PFSK-1 (cell line): ENCODE measurements around the gene ZCCHC14.

Source experiments
- POLR2AphosphoS5 ChIP-seq: IDR thresholded peaks from 2 replicates; pipeline ENCODE4 v1.6.1; 2012; ENCODE audit warnings: low read depth, mild to moderate bottlenecking, control low read depth, low read length, moderate library complexity
- REST ChIP-seq, 2 experiments: IDR thresholded peaks; 2 replicates each; pipeline versions ENCODE4 v1.6.1 to v1.8.0; 2011 to 2012; ENCODE audit warnings: low read depth in 2 of 2, low read length in 2 of 2, control low read depth in 1 of 2, inconsistent platforms in 1 of 2, mild to moderate bottlenecking in 1 of 2, moderate library complexity in 1 of 2; ENCODE audit not compliant: insufficient read depth in 1 of 2
- SIN3A ChIP-seq: IDR thresholded peaks from 2 replicates; pipeline ENCODE4 v1.6.1; 2012; ENCODE audit warnings: mild to moderate bottlenecking, low read length, moderate library complexity, borderline replicate concordance; ENCODE audit not compliant: insufficient read depth

- TF ChIP-seq POLR2AphosphoS5, result no peak
- TF ChIP-seq REST (IDR thresholded peaks at IDR 0.05; ENCODE audit: insufficient read depth in 1 of 2, low read depth in 2 of 2, low read length in 2 of 2), result no peak
- no peak for TF ChIP-seq SIN3A
These were observed 46.3 kb upstream of the ZCCHC14 start for GRCh38 chr16:87539113-87539512.
